ENCODE results near the gene NR5A2. TPM values are rescaled to one million over a fixed set of nuclear protein-coding genes. Genes with fewer than 3 reads are reported as not detected.

NR5A2 gene
- total RNA-seq, 1 donor from 2014 or later = 0.07 TPM

DNA sequence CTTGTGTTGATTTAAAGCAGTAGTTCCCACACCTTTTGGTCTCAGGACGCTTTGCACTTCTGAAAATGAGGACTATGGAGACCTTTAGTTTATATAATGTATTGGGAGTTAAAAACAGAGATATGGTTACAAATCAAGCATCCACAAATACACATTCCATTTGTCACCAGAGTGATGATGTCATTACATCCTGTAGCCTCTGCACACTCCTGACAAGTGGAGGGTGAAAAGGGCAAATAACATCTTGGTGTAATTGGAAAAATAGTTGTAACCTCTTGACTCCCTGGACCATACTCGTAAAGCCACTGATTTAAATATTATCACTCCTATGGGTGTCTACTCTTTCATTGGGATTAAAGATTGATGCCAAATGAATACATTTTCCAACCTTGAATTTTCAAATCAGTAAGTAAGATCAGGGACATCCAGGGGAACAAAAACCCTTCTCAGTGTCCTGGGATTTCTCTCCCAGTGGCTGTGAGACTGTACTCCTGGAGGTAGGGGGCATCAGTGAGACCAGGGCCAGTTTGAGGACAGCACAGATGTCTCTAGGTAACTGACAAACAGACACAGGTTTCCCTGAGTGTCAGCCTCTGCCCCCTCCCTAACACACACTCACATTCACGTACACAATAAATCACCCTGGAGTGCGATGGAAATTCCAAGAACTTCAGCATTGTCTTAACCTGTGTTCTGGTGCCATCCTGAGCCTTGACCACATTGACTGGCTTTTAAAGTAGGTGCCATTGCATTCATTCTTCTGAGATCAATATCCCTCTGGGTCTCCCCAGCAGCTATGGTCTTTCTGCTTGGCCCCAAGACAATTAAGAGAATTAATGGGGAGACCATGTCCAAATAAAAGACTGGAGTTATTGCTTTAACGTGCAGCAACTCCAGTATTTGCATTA is 63.0 kb downstream of the NR5A2 start:
- TF ChIP-seq, protein P1, sequence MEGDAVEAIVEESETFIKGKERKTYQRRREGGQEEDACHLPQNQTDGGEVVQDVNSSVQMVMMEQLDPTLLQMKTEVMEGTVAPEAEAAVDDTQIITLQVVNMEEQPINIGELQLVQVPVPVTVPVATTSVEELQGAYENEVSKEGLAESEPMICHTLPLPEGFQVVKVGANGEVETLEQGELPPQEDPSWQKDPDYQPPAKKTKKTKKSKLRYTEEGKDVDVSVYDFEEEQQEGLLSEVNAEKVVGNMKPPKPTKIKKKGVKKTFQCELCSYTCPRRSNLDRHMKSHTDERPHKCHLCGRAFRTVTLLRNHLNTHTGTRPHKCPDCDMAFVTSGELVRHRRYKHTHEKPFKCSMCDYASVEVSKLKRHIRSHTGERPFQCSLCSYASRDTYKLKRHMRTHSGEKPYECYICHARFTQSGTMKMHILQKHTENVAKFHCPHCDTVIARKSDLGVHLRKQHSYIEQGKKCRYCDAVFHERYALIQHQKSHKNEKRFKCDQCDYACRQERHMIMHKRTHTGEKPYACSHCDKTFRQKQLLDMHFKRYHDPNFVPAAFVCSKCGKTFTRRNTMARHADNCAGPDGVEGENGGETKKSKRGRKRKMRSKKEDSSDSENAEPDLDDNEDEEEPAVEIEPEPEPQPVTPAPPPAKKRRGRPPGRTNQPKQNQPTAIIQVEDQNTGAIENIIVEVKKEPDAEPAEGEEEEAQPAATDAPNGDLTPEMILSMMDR (IDR thresholded peaks at IDR 0.05) = no peak
- ChIA-PET CTCF (no interaction called here), POLR2A (no interaction called here)
- no peak for ATAC-seq (ENCODE audit: low read depth)
- intact Hi-C loops (cut with micrococcal nuclease) = loop anchor here (1.0 kb wide), 1 partner anchor 398 kb away; no protein-coding TSS in a partner anchor
- no peaks in the 10 kb centered on the region for H3K36me3 Mint-ChIP-seq (ENCODE audit: low read depth)
- no peak overlapping the region for H3K27ac Mint-ChIP-seq
- H3K27me3 Mint-ChIP-seq = peaks cover 9% of the 10 kb centered on the region
- H3K4me3 Mint-ChIP-seq = no peak overlapping the region
- DNase-seq = no peak
- H3K9me3 Mint-ChIP-seq = no peaks in the 10 kb centered on the region
- H3K4me1 Mint-ChIP-seq = no peaks in the 10 kb centered on the region

DNA sequence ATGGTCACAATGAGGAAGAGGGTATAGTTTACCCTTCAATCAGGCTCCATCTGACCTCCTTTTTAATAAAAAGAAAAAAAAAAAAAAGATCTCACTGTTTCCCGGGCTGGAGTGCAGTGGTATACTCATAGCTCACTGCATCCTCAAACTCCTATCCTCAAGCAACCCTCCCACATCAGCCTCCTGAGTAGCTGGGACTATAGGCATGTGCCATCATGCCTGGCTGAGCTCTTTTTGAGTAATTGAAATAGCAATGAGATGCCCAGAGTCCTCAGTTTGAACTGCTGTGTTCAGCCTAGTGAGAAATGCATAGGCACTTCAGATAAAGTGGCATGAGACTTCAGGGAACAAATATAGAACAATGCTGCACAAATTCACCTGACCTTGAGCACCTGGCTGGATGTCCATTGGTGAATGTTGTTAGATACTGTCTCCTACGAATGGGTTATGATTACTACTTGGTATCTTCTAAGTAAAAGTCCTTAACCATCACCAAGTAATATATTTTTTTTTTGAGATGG is 67.6 kb downstream of the NR5A2 start:
- TF ChIP-seq, protein P1 (IDR thresholded peaks at IDR 0.05) = no peak
- ChIA-PET CTCF (no interaction called here), POLR2A (no interaction called here)
- Mint-ChIP-seq H3K27me3 (peaks cover 5% of the 10 kb centered on the region), H3K9me3 (no peaks in the 10 kb centered on the region), H3K4me1 (no peaks in the 10 kb centered on the region), H3K27ac (no peak overlapping the region), H3K4me3 (no peak overlapping the region), H3K36me3 (ENCODE audit: low read depth) (no peaks in the 10 kb centered on the region)
- intact Hi-C loops (cut with micrococcal nuclease) = no loop called here
- no peak for ATAC-seq (ENCODE audit: low read depth)
- no peak for DNase-seq

DNA sequence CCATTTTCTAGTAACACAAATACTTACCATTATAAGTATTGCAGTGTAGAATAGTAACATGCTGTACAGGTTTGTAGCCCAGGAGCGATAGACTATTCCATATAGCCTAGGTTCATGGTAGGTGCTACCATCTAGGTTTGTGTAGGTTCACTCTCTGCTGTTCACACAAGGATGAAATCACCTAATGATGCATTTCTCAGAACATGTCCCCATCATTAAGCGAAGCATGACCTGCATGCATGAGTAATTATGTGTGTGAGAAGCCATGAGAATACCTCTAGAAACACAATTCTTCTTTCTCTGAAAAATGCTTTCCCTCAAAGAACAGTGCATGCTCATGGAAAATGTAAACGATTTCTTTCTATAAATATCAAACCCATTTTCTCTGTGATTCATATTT is 69.3 kb downstream of the NR5A2 start:
- no peak for DNase-seq
- Mint-ChIP-seq H3K4me3 (no peak overlapping the region), H3K4me1 (no peaks in the 10 kb centered on the region), H3K9me3 (no peaks in the 10 kb centered on the region), H3K27ac (no peak overlapping the region), H3K36me3 (ENCODE audit: low read depth) (no peaks in the 10 kb centered on the region), H3K27me3 (peaks cover 2% of the 10 kb centered on the region)
- POLR2A ChIA-PET = no interaction called here
- intact Hi-C loops (cut with micrococcal nuclease) = no loop called here
- CTCF ChIA-PET = no interaction called here
- no peak for ATAC-seq (ENCODE audit: low read depth)
- TF ChIP-seq, protein P1 (IDR thresholded peaks at IDR 0.05) = no peak

DNA sequence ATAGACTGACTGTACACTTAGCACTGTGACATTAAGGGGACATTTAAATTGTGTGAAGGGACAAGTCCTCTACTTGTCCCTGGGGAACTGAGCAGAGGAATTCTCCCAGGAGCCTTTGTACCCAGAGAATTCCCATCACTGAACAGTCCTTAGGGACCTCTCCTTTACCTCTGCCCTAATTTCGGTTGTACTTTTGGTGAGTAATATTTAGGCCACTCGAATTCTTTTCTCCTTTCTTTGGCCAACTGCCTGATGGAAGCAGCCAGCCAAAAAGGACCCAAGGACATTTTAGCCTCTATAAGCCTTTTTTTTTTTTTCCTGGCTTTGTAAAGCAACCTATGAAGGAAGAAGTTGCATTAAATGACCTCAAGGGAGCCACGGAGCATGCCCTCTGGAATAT is 71.5 kb downstream of the NR5A2 start:
- Mint-ChIP-seq H3K4me1 (no peaks in the 10 kb centered on the region), H3K27ac (no peak overlapping the region), H3K36me3 (ENCODE audit: low read depth) (no peaks in the 10 kb centered on the region), H3K4me3 (no peak overlapping the region), H3K9me3 (no peaks in the 10 kb centered on the region), H3K27me3 (peaks cover 2% of the 10 kb centered on the region)
- TF ChIP-seq, protein P1 (IDR thresholded peaks at IDR 0.05) = no peak
- DNase-seq (no peak), ATAC-seq (ENCODE audit: low read depth) (no peak)
- POLR2A ChIA-PET = no interaction called here
- CTCF ChIA-PET = no interaction called here
- intact Hi-C loops (cut with micrococcal nuclease) = loop anchor here (2.0 kb wide), 1 partner anchor 390 kb away; no protein-coding TSS in a partner anchor

DNA sequence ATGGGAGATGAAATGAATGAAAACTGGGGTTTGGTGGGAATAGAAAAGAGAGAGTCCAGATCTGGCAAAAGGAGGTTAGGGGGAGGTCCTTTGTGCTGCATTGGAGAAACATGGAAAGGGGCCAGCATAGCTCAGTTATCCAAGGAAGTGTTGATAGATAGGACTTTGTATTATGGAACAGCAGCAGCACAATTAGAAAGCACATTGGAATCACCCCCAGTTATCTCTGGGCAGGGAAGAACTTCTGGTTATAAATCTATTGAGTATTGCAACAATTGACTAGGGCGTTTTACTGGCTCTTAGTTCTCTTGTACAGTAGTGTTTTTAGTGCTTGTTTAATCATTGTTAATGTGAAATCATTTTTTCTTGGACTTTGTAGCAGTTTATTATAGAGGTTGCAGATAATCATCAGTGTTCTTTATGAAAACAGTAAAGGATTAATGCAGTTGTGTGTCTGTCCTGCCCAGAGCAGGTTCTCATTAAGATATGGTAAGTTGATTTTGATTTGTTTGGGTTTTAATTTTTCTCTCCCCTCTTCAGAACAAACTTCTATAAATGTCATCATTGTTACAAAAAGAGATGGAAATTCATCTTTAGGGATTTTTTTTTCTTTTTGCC is 76.6 kb downstream of the NR5A2 start:
- Mint-ChIP-seq H3K9me3 (no peaks in the 10 kb centered on the region), H3K36me3 (ENCODE audit: low read depth) (no peaks in the 10 kb centered on the region), H3K27ac (no peak overlapping the region), H3K4me3 (no peak overlapping the region), H3K27me3 (peaks cover 5% of the 10 kb centered on the region), H3K4me1 (peaks cover 5% of the 10 kb centered on the region)
- CTCF ChIA-PET = no interaction called here
- DNase-seq (no peak), ATAC-seq (ENCODE audit: low read depth) (no peak)
- TF ChIP-seq, protein P1 (IDR thresholded peaks at IDR 0.05) = no peak
- intact Hi-C loops (cut with micrococcal nuclease) = no loop called here
- POLR2A ChIA-PET = no interaction called here

Data from activated B cell treated with CpG ODN at 0.5 μM for 24 hours (primary cell).